Measurements from ENCODE around the gene PIGL.
"Not testable (repeated sequence)": the region's sequence is repeated elsewhere in the genome, so short reads cannot be mapped to it uniquely, and the experiment has no call there.

Gene PIGL

GRCh38 chr17:16304830-16305229 is 87.8 kb downstream of the PIGL start:
- in situ Hi-C loops (cut with MboI; ENCODE audit: low sequenced_read_pairs): no loop called here

- in situ Hi-C loops (cut with MboI; ENCODE audit: low sequenced_read_pairs): no loop called here
Observed at GRCh38 chr17:16306211-16306610, 89.2 kb downstream of the PIGL start.

GRCh38 chr17:16312061-16312460 is 95.1 kb downstream of the PIGL start:
- in situ Hi-C loops (cut with MboI; ENCODE audit: low sequenced_read_pairs): not testable (repeated sequence)

GRCh38 chr17:16313139-16314090 is 96.4 kb downstream of the PIGL start:
- in situ Hi-C loops (cut with MboI; ENCODE audit: low sequenced_read_pairs): no loop called here

GRCh38 chr17:16314189-16314588 is 97.2 kb downstream of the PIGL start:
- in situ Hi-C loops (cut with MboI; ENCODE audit: low sequenced_read_pairs): no loop called here

- in situ Hi-C loops (cut with MboI; ENCODE audit: low sequenced_read_pairs): no loop called here
Observed at GRCh38 chr17:16314859-16315258, 97.8 kb downstream of the PIGL start.

- in situ Hi-C loops (cut with MboI; ENCODE audit: low sequenced_read_pairs): no loop called here
Observed at GRCh38 chr17:16319969-16320368, 103.0 kb downstream of the PIGL start.

GRCh38 chr17:16322636-16323035 is 105.6 kb downstream of the PIGL start:
- in situ Hi-C loops (cut with MboI; ENCODE audit: low sequenced_read_pairs): no loop called here

- in situ Hi-C loops (cut with MboI; ENCODE audit: low sequenced_read_pairs): no loop called here
Observed at GRCh38 chr17:16325964-16326363, 109.0 kb downstream of the PIGL start.

- in situ Hi-C loops (cut with MboI; ENCODE audit: low sequenced_read_pairs): no loop called here
Observed at GRCh38 chr17:16327018-16327417, 110.0 kb downstream of the PIGL start.

- in situ Hi-C loops (cut with MboI; ENCODE audit: low sequenced_read_pairs): no loop called here
Observed at GRCh38 chr17:16328997-16329396, 112.0 kb downstream of the PIGL start.

- in situ Hi-C loops (cut with MboI; ENCODE audit: low sequenced_read_pairs): no loop called here
Observed at GRCh38 chr17:16329519-16330271, 112.7 kb downstream of the PIGL start.

GRCh38 chr17:16338391-16338790 is 121.4 kb downstream of the PIGL start:
- in situ Hi-C loops (cut with MboI; ENCODE audit: low sequenced_read_pairs): no loop called here

- in situ Hi-C loops (cut with MboI; ENCODE audit: low sequenced_read_pairs): no loop called here
Observed at GRCh38 chr17:16339402-16339801, 122.4 kb downstream of the PIGL start.

GRCh38 chr17:16339959-16340358 is 122.9 kb downstream of the PIGL start:
- in situ Hi-C loops (cut with MboI; ENCODE audit: low sequenced_read_pairs): no loop called here

- in situ Hi-C loops (cut with MboI; ENCODE audit: low sequenced_read_pairs): no loop called here
Observed at GRCh38 chr17:16342979-16343378, 126.0 kb downstream of the PIGL start.

- in situ Hi-C loops (cut with MboI; ENCODE audit: low sequenced_read_pairs): no loop called here
Observed at GRCh38 chr17:16343569-16343968, 126.6 kb downstream of the PIGL start.

- in situ Hi-C loops (cut with MboI; ENCODE audit: low sequenced_read_pairs): no loop called here
Observed at GRCh38 chr17:16345565-16345964, 128.6 kb downstream of the PIGL start.

- in situ Hi-C loops (cut with MboI; ENCODE audit: low sequenced_read_pairs): no loop called here
Observed at GRCh38 chr17:16346721-16347271, 129.8 kb downstream of the PIGL start.

GRCh38 chr17:16348586-16348985 is 131.6 kb downstream of the PIGL start:
- in situ Hi-C loops (cut with MboI; ENCODE audit: low sequenced_read_pairs): no loop called here

GRCh38 chr17:16349431-16349830 is 132.4 kb downstream of the PIGL start:
- in situ Hi-C loops (cut with MboI; ENCODE audit: low sequenced_read_pairs): no loop called here

- in situ Hi-C loops (cut with MboI; ENCODE audit: low sequenced_read_pairs): no loop called here
Observed at GRCh38 chr17:16351831-16352230, 134.8 kb downstream of the PIGL start.

All from HL-60/S4 treated with retinoic acid at 250 ng/mL for 4 days and 3 days (cell line).